ENCODE measurements around the gene NT5DC1. TPM values are rescaled to one million over a fixed set of nuclear protein-coding genes. Genes with fewer than 3 reads are reported as not detected.

NT5DC1 gene
- total RNA-seq, 1 experiment from 2014 or later = 27.6 TPM

- no peaks in the 10 kb centered on the region for H3K27me3 Mint-ChIP-seq (ENCODE audit: insufficient read depth, unreplicated experiment)
- no peak for TF ChIP-seq CTCF (IDR thresholded peaks at IDR 0.05; ENCODE audit: unreplicated experiment)
- CTCF ChIA-PET = no interaction called here
- POLR2A ChIA-PET = no interaction called here
- intact Hi-C loops (cut with micrococcal nuclease) = loop anchor here (10.0 kb wide), 1 partner anchor 1779 kb away; no protein-coding TSS in a partner anchor
- DNase-seq (ENCODE audit: unreplicated experiment) = no peak
- H3K4me3 Mint-ChIP-seq (ENCODE audit: unreplicated experiment) = no peak overlapping the region
- BruUV-seq (replicated peaks) = no TSS peak
- no peaks in the 10 kb centered on the region for H3K36me3 Mint-ChIP-seq (ENCODE audit: insufficient read depth, unreplicated experiment)
- peaks cover under 1% of the 10 kb centered on the region for H3K4me1 Mint-ChIP-seq (ENCODE audit: insufficient read depth, unreplicated experiment)
- peaks cover 8% of the 10 kb centered on the region for H3K9me3 Mint-ChIP-seq (ENCODE audit: unreplicated experiment)
- H3K27ac Mint-ChIP-seq (ENCODE audit: low read depth, unreplicated experiment) = no peak overlapping the region
Observed at GRCh38 chr6:116165596-116165995, 64.9 kb downstream of the NT5DC1 start.

GRCh38 chr6:116166369-116166768 is 65.7 kb downstream of the NT5DC1 start:
- Mint-ChIP-seq H3K27me3 (ENCODE audit: insufficient read depth, unreplicated experiment) (no peaks in the 10 kb centered on the region), H3K36me3 (ENCODE audit: insufficient read depth, unreplicated experiment) (no peaks in the 10 kb centered on the region), H3K27ac (ENCODE audit: low read depth, unreplicated experiment) (no peak overlapping the region), H3K4me3 (ENCODE audit: unreplicated experiment) (no peak overlapping the region), H3K9me3 (ENCODE audit: unreplicated experiment) (peaks cover 8% of the 10 kb centered on the region), H3K4me1 (ENCODE audit: insufficient read depth, unreplicated experiment) (peaks cover 6% of the 10 kb centered on the region)
- ChIA-PET CTCF (no interaction called here), POLR2A (no interaction called here)
- no peak for TF ChIP-seq CTCF (IDR thresholded peaks at IDR 0.05; ENCODE audit: unreplicated experiment)
- no TSS peak for BruUV-seq (replicated peaks)
- DNase-seq (ENCODE audit: unreplicated experiment) = no peak
- intact Hi-C loops (cut with micrococcal nuclease) = loop anchor here (10.0 kb wide), 1 partner anchor 1778 kb away; no protein-coding TSS in a partner anchor

GRCh38 chr6:116168148-116168547 is 67.5 kb downstream of the NT5DC1 start:
- TF ChIP-seq CTCF (IDR thresholded peaks at IDR 0.05; ENCODE audit: unreplicated experiment) = no peak
- POLR2A ChIA-PET = no interaction called here
- intact Hi-C loops (cut with micrococcal nuclease) = loop anchor here (10.0 kb wide), 1 partner anchor 1777 kb away; no protein-coding TSS in a partner anchor

GRCh38 chr6:116169880-116170279 is 69.2 kb downstream of the NT5DC1 start:
- POLR2A ChIA-PET = no interaction called here
- no peaks in the 10 kb centered on the region for H3K9me3 Mint-ChIP-seq (ENCODE audit: unreplicated experiment)
- intact Hi-C loops (cut with micrococcal nuclease) = loop anchor here (10.0 kb wide), 1 partner anchor 1775 kb away; no protein-coding TSS in a partner anchor
- H3K4me1 Mint-ChIP-seq (ENCODE audit: insufficient read depth, unreplicated experiment) = peaks cover 6% of the 10 kb centered on the region
- no peak for TF ChIP-seq CTCF (IDR thresholded peaks at IDR 0.05; ENCODE audit: unreplicated experiment)
- H3K27ac Mint-ChIP-seq (ENCODE audit: low read depth, unreplicated experiment) = no peak overlapping the region
- no peaks in the 10 kb centered on the region for H3K36me3 Mint-ChIP-seq (ENCODE audit: insufficient read depth, unreplicated experiment)
- no peak for DNase-seq (ENCODE audit: unreplicated experiment)
- H3K27me3 Mint-ChIP-seq (ENCODE audit: insufficient read depth, unreplicated experiment) = no peaks in the 10 kb centered on the region
- H3K4me3 Mint-ChIP-seq (ENCODE audit: unreplicated experiment) = no peak overlapping the region
- CTCF ChIA-PET = interaction anchor here (0.6 kb wide), 1 partner anchor 273 kb away, joined by 3 read pairs; no protein-coding TSS in a partner anchor
- no TSS peak for BruUV-seq (replicated peaks)

More at GRCh38 chr6:116168148-116168547, 67.5 kb downstream of the NT5DC1 start:
- CTCF ChIA-PET = interaction anchor here (1.2 kb wide), 1 partner anchor 85 kb away, joined by 3 read pairs; the partner anchor contains the start of gene TSPYL4
- no peak for DNase-seq (ENCODE audit: unreplicated experiment)
- no TSS peak for BruUV-seq (replicated peaks)
- H3K36me3 Mint-ChIP-seq (ENCODE audit: insufficient read depth, unreplicated experiment) = no peaks in the 10 kb centered on the region
- no peak overlapping the region for H3K27ac Mint-ChIP-seq (ENCODE audit: low read depth, unreplicated experiment)
- H3K27me3 Mint-ChIP-seq (ENCODE audit: insufficient read depth, unreplicated experiment) = no peaks in the 10 kb centered on the region
- H3K9me3 Mint-ChIP-seq (ENCODE audit: unreplicated experiment) = peaks cover 8% of the 10 kb centered on the region
- H3K4me1 Mint-ChIP-seq (ENCODE audit: insufficient read depth, unreplicated experiment) = peaks cover 6% of the 10 kb centered on the region
- H3K4me3 Mint-ChIP-seq (ENCODE audit: unreplicated experiment) = no peak overlapping the region

Data from MCF 10A (cell line).